ENCODE measurements around the gene CACNB4. TPM values are rescaled to one million over a fixed set of nuclear protein-coding genes. Genes with fewer than 3 reads are reported as not detected.

Gene CACNB4
- total and polyA plus RNA-seq, 10 of the 15 experiments (the other 5 are each of a cell fraction or from before 2014, with no cell fraction given) = 2.0 to 21.6 (median 9.3) TPM

DNA sequence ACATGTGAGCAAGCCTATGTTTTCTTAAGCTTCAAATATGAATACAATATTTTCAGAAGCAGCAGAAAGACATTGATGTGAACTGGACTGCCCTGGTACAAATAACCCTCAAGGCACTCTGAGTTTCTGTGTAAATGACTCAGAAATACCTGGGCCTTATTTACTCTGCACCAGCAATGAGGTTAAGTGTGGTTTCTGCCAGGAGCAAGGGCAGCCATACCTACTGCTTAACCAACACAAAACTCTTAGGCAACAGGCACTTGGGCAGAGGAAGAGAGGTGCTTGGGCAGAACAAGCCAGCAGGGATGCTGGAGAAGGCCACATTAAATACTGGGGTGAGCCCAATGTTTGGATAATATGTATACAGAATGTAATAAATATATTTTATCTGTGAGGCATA, 241.2 kb downstream of the CACNB4 start (continued):
- TF ChIP-seq MTA3 (IDR thresholded peaks at IDR 0.05; ENCODE audit: borderline replicate concordance, low read length) (no peak), BACH1 (IDR thresholded peaks at IDR 0.05; ENCODE audit: borderline replicate concordance) (no peak)

DNA sequence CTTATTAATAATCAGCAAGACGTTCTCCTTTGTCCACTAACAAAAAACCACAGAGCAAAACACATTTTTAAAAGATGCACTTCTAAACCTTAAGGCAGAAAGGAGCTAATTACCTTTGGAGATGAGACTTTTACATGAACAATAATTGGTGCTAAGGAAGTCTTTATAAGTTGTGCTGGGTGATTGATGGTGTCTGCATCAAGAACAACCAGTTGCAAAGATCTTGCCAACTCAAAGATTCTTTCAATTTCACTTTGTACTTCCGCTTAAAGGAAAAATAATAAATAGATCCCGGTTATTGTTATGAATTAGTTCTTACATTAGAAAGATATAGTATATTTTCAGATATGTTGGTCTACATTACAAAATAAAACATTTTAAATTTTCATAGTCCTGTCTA, 243.7 kb downstream of the CACNB4 start:
- Histone ChIP-seq H4K20me1 (ENCODE audit: control insufficient read depth, insufficient read depth) (no peaks in the 10 kb centered on the region), H2AFZ (ENCODE audit: control insufficient read depth, low read depth, low read length) (no peak overlapping the region), H3K4me1 (ENCODE audit: control insufficient read depth, insufficient read depth, low read length) (peaks cover 7% of the 10 kb centered on the region; the same call in 1 of the 2 replicates), H3K4me2 (ENCODE audit: control insufficient read depth, insufficient read depth) (peak overlapping the region; percentile 28), H3K27me3 (replicated peaks in 1 of 2; ENCODE audit: control insufficient read depth in 2 of 2, insufficient read depth in 2 of 2, low read length in 1 of 2) (peaks cover 0 to 2% of the 10 kb centered on the region in 2 experiments; a peak in 1 of 4 replicates), H3K36me3 (ENCODE audit: control insufficient read depth in 2 of 2, insufficient read depth in 2 of 2, low read length in 1 of 2) (no peaks in the 10 kb centered on the region), H3K27ac (ENCODE audit: control insufficient read depth, insufficient read depth) (no peak overlapping the region), H3K9me3 (replicated peaks; ENCODE audit: control insufficient read depth, insufficient read depth, low read length) (no peaks in the 10 kb centered on the region), H3K4me3 (no peak overlapping the region; the same call in 1 of the 2 replicates), H3K9ac (ENCODE audit: control insufficient read depth, insufficient read depth, low read length) (no peak overlapping the region), H3K79me2 (ENCODE audit: control insufficient read depth, insufficient read depth, low read length) (no peaks in the 10 kb centered on the region)
- ChIA-PET POLR2A (no interaction called here), SMC1A (ENCODE audit: uncharacterized antibody, unreplicated experiment) (interaction anchor here (0.6 to 1.4 kb wide), 4 partner anchors 9 to 69 kb away, joined by 3 to 5 read pairs (median 3); no protein-coding TSS in a partner anchor), CTCF (interaction anchor here (0.9 to 1.5 kb wide), 3 partner anchors 8 to 122 kb away, joined by 3 to 6 read pairs (median 3); no protein-coding TSS in a partner anchor), RAD21 (ENCODE audit: unreplicated experiment) (interaction anchor here (1.0 to 1.4 kb wide), 2 partner anchors 8 to 15 kb away, joined by 3 read pairs; no protein-coding TSS in a partner anchor)
- in situ Hi-C loops (cut with MboI) (no loop called here), intact Hi-C loops (cut with micrococcal nuclease; ENCODE audit: unreplicated experiment) (no loop called here)
- 46% methylated on average over 3 of the region's 3 CpGs for WGBS (ENCODE audit: insufficient coverage, insufficient replicate concordance, low lambda C conversion rate, missing lambda C conversion rate)
- DNase-seq (ENCODE audit: low read depth, low spot score) (no peak), FAIRE-seq (no peak), ATAC-seq (peak; percentile 56)
- no TSS peak for BruUV-seq (replicated peaks)
- TF ChIP-seq MTA3 (IDR thresholded peaks at IDR 0.05; ENCODE audit: borderline replicate concordance, low read length) (no peak), CHD1 (IDR thresholded peaks at IDR 0.05; ENCODE audit: low read depth, low read length) (no peak), PKNOX1 (IDR thresholded peaks at IDR 0.05) (peak; percentile 46; the same call in 1 of the 2 replicates), MLLT1 (IDR thresholded peaks at IDR 0.05) (peak; percentile 92), NFXL1 (IDR thresholded peaks at IDR 0.05; ENCODE audit: borderline replicate concordance) (no peak), KLF5 (IDR thresholded peaks at IDR 0.05; ENCODE audit: partially characterized antibody) (no peak)
